Cardiac muscle cell (in vitro differentiated cells and primary cell): ENCODE measurements around the gene LIPN. TPM values are rescaled to one million over a fixed set of nuclear protein-coding genes. Genes with fewer than 3 reads are reported as not detected.

Source experiments
- DNase-seq, 2 donors: peaks; one replicate each; pipeline versions ENCODE4 v3.0.0 to v3.0.0-alpha.2; 2010 to 2017; ENCODE audit warnings: low read depth in 1 of 2, low spot score in 1 of 2
- H3K27ac ChIP-seq: fragments of 200-600 bp; sonication (generic); 2 replicates; pipeline ENCODE4 v1.5.1; 2016
- H3K27me3 ChIP-seq: fragments of 200-600 bp; sonication (generic); 2 replicates; pipeline ENCODE4 v1.6.0; 2016; ENCODE audit warnings: control low read depth
- H3K36me3 ChIP-seq: fragments of 200-600 bp; sonication (generic); 2 replicates; pipeline ENCODE4 v1.5.1; 2016; ENCODE audit warnings: control low read depth
- H3K4me1 ChIP-seq: fragments of 200-600 bp; sonication (generic); 2 replicates; pipeline ENCODE4 v1.8.1; 2017; ENCODE audit warnings: low read depth, mild to moderate bottlenecking, mixed run types
- H3K4me3 ChIP-seq: fragments of 200-600 bp; sonication (generic); 2 replicates; pipeline ENCODE4 v1.5.1; 2016; ENCODE audit warnings: mild to moderate bottlenecking
- H3K9me3 ChIP-seq: fragments of 200-600 bp; sonication (generic); 2 replicates; pipeline ENCODE4 v1.5.1; 2017; ENCODE audit warnings: low read depth, mild to moderate bottlenecking, control low read depth
- polyA plus RNA-seq: library from polyadenylated mRNA; unstranded; fragments of >200 nt; fragmentation: Nextera tagmentation; extraction: Ambion mirVana; gene quantifications from 2 replicates; pipeline ENCODE4 v1.2.1, GENCODE V29; 2016
- total RNA-seq: library from RNA; depleted of rRNA; stranded (reverse); fragments of >200 nt; gene quantifications from 2 replicates; pipeline ENCODE4 v1.2.3, GENCODE V29; 2016
- TF ChIP-seq, protein P1 (sequence below): IDR thresholded peaks from 2 replicates; pipeline ENCODE4 v1.5.1; 2012; ENCODE audit warnings: low read depth, mild to moderate bottlenecking, low read length

The LIPN gene
- total and polyA plus RNA-seq, 2 experiments from 2014 or later = not detected

DNA sequence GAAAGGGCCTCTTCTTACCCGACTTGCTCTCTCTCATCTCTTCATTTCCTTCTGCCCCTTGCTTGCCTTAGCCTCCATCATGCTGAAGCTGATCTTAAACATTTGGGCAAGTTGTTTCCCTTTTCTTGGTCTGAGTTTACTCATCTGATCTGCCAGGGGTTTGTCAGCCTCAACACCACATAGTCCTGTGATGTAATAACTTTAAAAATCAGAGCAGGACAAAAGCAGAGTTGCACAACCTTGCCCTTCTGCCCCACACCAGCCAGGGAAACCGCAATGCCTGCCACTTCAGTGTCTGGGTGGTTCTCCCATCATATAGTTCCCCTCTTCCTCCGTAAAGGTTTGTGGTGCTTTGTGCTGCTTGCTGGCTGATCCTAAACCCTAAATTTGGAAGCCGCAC lies 32.8 kb downstream of the LIPN start:
- H3K4me1 ChIP-seq = no peaks in the 10 kb centered on the region
- no peak overlapping the region for H3K27ac ChIP-seq
- H3K4me3 ChIP-seq = no peak overlapping the region
- TF ChIP-seq, protein P1, sequence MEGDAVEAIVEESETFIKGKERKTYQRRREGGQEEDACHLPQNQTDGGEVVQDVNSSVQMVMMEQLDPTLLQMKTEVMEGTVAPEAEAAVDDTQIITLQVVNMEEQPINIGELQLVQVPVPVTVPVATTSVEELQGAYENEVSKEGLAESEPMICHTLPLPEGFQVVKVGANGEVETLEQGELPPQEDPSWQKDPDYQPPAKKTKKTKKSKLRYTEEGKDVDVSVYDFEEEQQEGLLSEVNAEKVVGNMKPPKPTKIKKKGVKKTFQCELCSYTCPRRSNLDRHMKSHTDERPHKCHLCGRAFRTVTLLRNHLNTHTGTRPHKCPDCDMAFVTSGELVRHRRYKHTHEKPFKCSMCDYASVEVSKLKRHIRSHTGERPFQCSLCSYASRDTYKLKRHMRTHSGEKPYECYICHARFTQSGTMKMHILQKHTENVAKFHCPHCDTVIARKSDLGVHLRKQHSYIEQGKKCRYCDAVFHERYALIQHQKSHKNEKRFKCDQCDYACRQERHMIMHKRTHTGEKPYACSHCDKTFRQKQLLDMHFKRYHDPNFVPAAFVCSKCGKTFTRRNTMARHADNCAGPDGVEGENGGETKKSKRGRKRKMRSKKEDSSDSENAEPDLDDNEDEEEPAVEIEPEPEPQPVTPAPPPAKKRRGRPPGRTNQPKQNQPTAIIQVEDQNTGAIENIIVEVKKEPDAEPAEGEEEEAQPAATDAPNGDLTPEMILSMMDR = no peak
- DNase-seq = peak in 1 of 2 donors; percentile 85
- H3K27me3 ChIP-seq = no peaks in the 10 kb centered on the region
- H3K9me3 ChIP-seq = no peaks in the 10 kb centered on the region
- no peaks in the 10 kb centered on the region for H3K36me3 ChIP-seq

DNA sequence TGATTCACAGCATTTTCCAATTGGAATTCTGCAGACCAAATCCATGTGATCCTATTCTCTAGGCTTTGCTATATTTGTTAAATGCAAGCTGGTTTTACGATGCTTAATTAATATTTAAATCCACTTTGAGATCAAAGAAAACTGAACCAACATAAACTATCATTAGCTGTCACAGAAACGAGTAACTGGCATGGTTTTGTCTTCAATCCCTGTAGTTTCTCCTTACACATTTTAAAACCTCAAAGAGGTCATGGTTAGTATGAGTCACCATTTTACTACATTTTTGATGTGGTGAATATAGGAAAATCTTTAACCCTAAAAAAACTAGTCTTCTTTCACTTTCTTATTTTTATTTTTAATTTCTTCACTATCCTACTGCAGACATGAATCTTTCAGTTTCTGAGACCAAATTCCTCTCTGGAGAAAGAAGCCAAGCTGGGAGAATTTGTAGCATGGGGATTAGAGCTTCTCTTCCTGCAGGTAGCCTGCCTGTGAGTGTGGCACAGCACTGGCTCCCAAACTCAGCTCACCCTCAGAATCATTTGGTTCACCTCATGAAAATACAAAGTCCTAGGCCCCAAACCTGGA lies 34.0 kb downstream of the LIPN start:
- no peaks in the 10 kb centered on the region for H3K9me3 ChIP-seq
- TF ChIP-seq, protein P1 = no peak
- DNase-seq = peak in 1 of 2 donors; percentile 62
- no peak overlapping the region for H3K4me3 ChIP-seq
- no peaks in the 10 kb centered on the region for H3K4me1 ChIP-seq
- no peaks in the 10 kb centered on the region for H3K27me3 ChIP-seq
- H3K36me3 ChIP-seq = no peaks in the 10 kb centered on the region
- H3K27ac ChIP-seq = no peak overlapping the region

DNA sequence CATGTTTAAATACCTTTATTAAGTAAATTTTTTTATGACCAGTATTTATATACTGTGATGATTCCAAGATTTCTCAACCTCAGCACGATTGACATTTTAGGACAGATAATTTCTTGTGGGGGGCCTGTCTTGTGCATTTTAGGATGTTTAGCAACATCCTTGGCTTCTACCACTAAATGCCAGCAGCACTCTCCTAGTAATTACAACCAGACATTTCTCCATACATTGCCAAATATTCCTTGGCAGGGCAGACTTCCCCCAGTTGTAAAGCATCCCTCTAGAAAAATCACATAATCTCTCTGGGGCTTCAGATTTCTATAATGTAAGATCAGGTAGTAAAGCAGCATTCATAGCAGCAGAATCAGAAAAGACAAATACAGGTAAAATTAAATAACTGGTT lies 34.9 kb downstream of the LIPN start:
- no peaks in the 10 kb centered on the region for H3K4me1 ChIP-seq
- no peak overlapping the region for H3K27ac ChIP-seq
- TF ChIP-seq, protein P1 = no peak
- no peaks in the 10 kb centered on the region for H3K9me3 ChIP-seq
- no peaks in the 10 kb centered on the region for H3K36me3 ChIP-seq
- H3K4me3 ChIP-seq = no peak overlapping the region
- DNase-seq = peak in 1 of 2 donors; percentile 74
- H3K27me3 ChIP-seq = no peaks in the 10 kb centered on the region

DNA sequence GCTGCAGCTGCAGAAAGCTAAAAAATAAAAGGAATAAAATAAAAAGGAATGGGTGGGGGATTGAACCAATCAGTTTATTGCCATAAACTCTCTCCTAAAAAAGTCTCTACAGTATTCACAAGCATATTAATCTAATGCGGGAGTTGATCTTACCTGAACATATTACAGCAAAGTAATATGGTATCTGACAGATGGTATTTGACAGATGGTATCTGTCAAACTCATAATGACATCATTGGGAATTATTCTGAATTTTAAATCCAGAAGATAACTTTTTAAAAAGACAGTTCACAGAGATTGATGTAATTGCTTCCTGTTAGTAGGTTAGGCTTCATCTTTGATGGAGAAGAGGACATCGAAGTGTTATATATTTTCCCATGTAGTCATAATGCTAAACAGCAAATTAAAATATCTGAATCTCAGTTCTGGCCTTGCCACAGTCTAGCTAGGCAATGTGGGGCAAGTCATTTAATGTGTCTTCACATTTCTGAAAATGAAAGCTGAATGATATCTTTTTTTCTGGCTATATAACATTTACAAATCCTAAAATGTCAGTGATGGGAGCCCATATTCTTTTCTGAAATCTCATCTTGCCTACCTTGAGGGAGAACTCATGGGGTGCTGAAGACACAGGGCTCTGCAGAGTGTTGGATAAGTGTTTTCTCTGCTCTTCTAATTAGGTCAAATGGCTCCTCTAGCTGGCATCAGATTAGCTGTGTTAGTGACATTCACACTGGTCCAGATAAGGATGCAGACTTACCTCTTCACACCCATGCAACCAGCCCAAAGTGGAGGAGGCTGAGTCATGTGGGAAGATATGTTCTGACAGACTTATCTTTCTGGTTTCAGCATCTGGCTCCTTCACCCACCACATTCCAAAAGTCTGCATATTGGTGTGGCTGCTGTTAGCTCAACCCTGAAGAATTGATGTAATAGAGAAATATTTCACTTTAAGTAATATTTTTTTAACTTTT lies 40.6 kb downstream of the LIPN start:
- H3K27ac ChIP-seq = no peak overlapping the region
- peak; percentile 3 to 82 for DNase-seq
- H3K4me1 ChIP-seq = peaks cover 4% of the 10 kb centered on the region
- TF ChIP-seq, protein P1 = no peak
- no peaks in the 10 kb centered on the region for H3K9me3 ChIP-seq
- no peaks in the 10 kb centered on the region for H3K36me3 ChIP-seq
- no peaks in the 10 kb centered on the region for H3K27me3 ChIP-seq
- H3K4me3 ChIP-seq = no peak overlapping the region

DNA sequence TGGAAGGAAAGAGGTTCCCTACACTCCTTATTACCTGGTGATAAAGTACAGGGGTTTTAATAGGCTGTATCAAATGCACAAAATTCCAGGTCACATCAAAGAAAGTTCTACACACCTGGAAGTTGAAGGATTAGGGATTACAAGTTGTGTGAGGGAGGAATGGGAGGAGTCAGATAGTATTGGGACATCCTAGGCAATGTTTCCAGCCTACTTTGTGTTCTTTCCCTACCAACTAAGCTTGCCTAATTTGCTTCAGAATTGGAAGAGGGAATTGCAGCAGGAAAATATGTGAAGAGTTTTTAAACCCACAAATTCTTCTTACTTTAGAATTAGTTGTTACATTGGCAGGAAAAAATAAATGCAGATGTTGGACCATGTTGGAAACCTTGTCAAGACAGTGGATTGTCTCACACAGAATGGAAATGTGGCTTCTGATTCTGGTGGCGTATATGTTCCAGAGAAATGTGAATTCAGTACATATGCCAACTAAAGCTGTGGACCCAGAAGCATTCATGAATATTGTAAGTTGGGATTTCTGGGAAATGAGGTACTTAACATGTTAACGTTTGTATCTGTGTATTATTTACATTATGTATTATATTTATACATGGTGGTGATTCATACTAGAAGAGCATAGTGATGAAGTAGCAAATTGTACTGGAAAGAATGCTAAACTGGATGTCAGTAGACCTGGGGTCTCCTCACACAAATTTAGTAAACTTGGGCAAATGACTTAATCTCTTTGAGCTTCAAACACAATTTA lies 42.9 kb downstream of the LIPN start, which contains the start of gene LIPM:
TSS of gene LIPM (plus strand) at position 208 of the 763 bp plus-strand sequence. CDS start at position 375, 167 bp downstream.
- Histone ChIP-seq H3K27ac (no peak within 1 kb of the TSS), H3K9me3 (no peaks in the 10 kb centered on the region), H3K4me3 (no peak within 1 kb of the TSS), H3K27me3 (no peaks in the 10 kb centered on the region), H3K36me3 (no peaks in the 10 kb centered on the region), H3K4me1 (peaks cover 4% of the 10 kb centered on the region)
- no peak for DNase-seq
- TF ChIP-seq, protein P1 = no peak
